ENCODE measurements around the gene RABGAP1.
A peak's percentile ranks its signal among the peaks of the same experiment; 100 is the strongest.

Gene RABGAP1

DNA sequence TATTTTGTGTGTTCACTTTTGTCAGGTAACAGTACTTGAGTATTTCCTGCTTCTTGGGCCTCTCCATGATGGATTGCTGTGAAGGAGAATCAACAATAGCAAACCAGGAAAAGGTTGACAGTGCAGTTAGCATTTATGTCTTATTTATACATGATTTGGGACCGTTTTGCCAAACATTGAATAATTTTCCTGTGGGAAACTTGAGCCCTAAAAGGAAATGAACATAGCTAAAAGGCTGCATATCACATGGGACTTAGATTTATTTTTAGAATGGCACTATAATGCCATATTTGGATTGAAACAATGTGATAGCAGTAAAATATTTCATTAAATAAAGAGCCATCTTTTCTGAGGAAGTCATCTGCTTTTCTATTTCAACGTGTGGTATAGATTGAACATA is 107.9 kb downstream of the RABGAP1 start:
- DNase-seq (ENCODE audit: low spot score): no peak

DNA sequence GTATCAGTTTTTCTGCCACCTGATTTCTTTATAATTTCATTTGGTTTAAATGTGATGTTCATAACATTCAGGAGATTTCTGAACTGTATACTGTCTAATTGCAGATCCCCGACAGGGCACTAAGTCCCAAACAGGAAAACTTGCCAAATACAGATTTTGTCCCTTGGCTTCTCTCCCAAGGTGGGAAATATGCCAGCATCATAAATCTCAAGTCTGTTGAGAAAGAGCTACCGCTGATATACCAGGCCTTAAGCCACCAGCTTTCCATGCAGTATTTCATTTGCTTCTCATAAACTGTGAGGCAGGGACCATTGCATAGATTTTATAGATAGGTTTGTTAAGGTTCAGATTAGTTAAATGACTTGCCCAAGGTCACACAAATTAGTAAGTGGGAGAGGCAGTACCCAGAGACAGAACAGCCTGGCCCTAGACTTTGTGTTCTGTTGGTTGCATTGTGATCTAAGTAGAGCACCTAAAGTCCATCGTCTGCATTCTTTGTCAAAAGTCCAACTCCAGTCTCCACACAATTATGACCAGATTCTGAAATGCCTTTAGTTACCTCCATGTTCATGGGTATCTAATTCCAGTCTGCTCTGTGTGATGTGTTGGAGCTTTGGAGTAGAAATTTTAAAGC is 108.9 kb downstream of the RABGAP1 start:
- no peak for DNase-seq (ENCODE audit: low spot score)

DNA sequence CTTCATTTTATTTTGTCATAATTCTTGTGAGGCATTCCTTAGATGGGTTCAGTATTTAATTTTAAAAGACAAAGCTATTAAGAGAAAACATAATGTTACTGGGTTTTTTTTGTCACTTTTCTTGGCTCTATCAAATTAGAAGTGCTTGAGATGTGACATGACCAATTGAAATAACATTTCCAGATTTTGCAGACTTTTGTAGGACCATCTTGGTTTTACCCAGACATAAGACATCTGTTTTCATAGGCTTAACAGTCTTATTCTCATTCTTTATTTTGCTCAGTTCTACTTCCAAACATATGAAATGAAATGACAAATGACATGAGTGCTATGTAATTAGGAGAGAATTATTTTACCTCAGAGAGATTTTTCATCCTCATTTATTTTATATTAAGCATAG is 112.2 kb downstream of the RABGAP1 start:
- no peak for DNase-seq (ENCODE audit: low spot score)

DNA sequence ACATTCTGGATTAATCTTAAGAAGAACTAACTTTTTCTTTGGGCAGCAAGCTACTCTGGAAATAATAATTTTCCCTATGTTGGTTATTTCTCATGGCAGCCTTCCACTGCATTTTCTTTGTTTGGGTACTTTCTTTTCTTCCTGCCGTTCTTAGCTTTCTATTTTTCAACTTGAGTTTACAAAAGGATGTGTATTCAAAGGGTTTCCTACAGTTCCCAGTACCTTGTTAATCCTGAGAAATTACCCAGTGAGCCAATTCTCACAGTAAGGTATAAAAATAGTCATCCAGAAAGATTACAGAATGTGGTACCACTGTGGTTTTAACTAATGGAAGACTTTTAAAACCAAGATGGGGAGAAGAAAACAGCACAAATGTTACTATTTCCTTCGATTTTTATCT is 112.9 kb downstream of the RABGAP1 start:
- no peak for DNase-seq (ENCODE audit: low spot score)

DNA sequence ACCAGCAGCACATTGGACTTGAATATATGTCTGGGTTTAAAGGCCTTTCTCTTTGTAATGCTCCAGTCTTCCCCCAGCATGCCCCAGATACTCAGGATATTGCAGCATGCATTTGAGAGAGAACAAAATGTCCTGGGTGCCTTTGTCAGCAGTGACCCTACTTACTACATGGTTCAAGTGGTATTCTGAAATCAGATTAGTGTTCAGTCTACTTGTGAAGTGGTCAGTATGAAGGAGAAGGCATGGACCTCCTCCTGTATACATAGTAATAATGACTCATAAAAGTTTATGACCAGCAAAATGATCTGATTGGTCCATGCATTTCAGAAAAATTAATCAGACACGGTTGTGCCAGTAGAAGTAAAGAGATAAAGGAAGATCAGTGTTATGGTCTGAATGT is 118.0 kb downstream of the RABGAP1 start:
- no peak for DNase-seq (ENCODE audit: low spot score)

DNA sequence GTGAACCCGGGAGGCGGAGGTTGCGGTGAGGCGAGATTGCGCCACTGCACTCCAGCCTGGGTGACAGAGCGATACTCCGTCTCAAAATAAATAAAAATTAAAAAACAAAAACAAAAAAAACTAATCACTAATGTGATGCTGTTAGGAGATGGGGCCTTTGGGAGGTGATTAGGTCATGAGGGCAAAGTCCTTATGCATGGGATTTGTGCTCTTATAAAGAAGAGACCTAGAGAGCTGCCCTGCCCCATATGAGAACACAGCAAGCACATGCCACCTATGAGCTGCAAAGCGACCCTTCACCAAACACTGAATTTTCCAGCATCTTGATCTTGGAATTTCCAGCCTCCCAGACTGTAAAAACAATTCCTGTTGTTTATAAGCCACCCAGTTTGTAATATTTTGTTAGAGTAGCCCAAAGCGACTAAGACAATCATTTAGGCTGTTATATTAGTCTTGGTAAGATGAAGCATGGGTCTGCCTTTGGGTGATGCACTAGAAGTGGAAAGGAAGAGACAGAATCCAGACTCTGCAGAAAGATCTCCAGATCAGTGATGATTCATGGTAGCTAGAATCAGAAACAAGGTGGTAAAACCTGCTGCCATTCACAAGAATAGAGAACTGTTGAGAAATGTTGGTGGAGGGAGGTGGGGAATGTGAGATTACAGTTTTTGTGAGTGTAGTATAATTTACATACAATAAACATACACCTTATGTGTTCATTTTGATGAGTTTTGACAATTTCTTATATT is 118.8 kb downstream of the RABGAP1 start:
- no peak for DNase-seq (ENCODE audit: low spot score)

DNA sequence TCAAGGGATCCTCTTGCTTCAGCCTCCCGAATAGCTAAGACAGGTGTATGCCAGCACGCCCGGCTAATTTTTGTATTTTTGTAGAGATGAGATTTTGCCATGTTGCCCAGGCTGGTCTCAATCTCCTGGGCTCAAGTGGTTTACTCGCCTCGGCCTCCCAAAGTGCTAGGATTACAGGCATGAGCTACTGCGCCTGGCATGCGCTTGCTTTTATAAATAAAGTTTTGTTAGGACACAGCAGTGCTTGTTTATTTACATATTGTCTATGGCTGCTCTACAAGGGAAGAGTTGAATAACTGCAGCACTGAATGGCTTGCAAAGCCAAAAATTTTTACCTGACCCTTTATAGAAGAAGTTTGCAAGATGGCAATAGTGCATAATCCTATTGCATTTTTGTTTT is 120.4 kb downstream of the RABGAP1 start:
- DNase-seq (ENCODE audit: low spot score): no peak

DNA sequence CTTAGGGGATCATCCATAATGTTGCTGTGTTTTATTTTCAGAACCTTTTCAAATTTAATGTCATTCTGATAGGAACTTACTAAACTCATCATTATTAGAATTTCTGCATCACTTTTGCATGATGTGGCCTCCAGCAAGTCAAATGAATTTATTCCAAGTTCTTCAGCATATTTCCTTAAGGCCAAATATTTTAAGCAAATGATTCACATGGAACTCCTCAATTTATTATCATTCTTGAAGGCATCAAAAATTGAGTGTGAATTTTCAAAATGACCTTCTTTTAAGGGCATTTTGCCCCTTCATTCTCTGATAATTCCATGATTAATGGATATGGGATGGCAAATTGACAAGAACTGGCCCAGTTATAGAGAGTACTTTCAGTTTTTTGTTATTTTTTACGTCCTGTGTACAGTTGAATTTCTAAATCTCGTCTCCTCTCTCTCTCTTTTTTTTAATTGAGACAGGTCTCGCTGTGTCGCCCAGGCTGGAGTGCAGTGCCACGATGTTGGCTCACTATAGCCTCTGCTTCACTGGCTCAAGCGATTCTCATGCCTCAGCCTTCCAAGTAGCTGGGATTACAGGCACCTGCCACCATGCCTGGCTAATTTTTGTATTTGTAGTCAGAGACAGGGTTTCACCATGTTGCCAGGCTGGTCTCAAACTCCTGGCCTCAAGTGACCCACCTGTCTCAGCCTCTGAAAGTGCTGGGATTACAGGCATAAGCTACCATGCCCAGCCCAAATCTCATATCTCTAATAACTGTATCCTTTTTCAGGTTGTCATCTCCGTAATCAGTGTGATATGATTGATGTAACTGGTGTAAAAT is 121.7 kb downstream of the RABGAP1 start:
- DNase-seq (ENCODE audit: low spot score): no peak

DNA sequence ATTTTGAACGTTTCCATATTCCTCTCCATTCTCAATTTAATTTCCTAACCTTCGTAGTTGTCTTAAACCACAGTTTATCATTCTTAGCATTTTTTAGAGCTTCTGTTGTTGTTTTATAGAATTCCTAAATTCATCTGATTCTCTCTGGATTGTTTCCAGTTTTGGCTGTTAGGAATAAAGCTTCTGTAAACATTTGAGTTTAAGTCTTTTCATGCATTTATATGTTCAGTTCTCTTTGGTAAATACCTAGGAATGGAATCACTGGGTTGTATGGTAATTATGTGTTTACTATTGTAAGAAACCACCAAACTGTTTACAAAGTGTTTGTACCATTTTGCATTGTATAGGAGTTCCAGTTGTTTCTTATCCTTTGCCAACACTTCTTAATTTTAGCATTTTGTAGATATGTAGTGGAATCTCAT is 122.4 kb downstream of the RABGAP1 start:
- DNase-seq (ENCODE audit: low spot score): no peak

DNA sequence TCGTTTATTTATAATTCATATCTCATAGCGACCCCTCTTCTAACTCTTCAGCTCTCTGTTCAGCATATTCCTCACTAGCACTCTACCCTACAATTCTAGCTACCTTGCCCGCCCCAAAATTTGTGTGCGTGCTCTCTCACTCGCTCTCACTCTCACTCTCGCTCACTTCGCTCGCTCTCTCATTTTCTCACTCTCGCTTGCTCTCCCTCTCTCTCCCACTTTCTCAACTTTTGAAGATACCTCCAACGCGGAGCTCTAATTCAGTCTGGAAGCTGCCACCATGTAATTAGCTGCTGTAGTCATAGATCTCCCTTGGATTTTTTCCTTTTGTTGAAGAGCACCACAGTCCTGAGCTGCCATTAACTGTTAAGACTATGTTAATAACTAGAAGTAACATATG is 123.1 kb downstream of the RABGAP1 start:
- DNase-seq (ENCODE audit: low spot score): no peak

DNA sequence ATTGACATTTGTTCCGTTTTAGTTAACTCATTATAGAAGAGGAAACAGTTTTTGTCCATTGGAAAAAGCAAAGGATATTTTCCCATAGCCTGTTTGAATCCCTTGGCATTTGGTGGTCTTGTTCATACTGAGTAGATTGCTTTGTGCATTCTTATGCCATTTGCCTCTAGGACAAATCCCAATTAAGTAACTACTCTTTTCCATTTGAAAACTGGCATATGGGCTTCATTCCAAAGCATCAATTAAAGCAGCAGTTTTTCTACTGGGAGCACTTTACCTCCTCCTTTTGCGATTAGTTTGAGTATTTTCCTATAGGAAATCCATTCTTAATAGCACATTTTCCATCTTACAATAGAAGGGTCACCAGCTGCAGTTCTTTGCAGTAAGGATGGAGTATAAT is 123.9 kb downstream of the RABGAP1 start:
- DNase-seq (ENCODE audit: low spot score): no peak

DNA sequence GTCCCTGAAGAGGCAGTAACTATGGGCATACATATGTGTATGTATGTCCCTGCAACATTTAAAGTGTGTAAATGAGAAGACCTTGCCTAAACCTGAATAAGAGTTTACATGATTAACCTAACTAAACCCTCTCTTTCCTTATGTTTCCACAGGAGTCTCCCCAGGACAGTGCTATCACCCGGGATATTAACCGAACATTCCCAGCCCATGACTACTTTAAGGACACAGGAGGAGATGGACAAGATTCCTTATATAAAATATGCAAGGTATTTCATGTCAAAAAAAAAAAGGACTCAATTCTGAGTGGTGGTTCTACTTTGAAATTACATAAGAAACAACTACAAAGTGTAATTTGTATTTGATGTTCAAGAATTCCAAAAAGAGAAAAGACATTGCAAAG is 124.4 kb downstream of the RABGAP1 start:
- DNase-seq (ENCODE audit: low spot score): no peak

DNA sequence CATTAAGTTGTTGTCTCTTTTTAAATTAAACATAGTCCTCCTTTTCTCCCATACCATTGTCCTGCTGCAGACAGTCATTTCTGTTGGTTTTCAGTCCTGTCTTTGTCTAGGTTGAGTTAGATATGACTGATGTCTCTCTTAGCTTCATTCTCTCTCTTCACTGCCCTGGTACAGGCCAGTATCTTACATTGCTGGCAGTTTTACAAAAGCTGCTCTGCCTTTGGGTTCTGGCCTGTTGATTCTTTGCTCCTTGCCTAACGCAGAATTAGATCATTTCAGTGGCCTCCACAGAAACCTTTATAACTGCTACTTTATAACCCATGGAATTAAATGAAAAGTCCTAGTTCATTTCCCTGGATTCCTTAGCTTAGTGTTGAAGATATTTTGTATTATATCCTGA is 126.3 kb downstream of the RABGAP1 start:
- no peak for DNase-seq (ENCODE audit: low spot score)

DNA sequence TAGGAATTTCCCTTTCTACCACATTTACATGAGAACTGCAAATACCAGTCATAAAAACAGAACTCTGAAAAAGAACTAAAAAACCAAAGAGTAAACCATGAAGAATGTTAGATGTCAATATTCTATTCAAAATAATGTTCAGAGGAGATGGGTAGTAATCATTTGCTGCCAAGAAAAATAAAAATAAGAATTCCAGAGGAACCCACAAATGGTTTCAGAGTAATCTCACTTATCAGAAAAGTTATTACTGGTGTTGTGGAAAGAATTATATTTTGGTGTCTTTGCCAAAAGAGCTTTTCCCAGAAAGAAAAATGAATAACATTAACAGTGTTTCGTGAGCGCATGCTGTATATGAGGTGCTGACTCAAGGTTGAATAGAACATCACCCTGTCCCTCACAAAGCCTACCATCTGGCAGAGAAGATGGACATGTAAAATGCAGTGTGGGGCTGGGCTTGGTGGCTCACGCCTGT is 128.2 kb downstream of the RABGAP1 start:
- no peak for DNase-seq (ENCODE audit: low spot score)

DNA sequence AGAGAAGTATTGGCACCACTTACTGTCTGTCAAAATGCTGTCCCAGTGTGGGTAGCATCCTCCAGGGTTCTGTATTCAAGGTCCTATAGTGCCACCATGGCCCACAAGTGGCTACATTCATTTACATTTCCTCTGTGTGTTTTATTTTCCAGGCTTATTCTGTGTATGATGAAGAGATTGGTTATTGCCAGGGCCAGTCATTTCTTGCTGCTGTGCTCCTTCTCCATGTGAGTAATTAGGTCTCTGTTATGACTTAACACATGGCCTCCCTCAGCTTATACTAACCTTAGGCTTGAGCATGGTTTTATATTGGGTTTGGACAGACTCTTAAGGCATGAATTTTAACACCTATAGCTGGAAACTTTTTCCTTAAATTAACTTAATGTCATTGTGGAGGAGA is 129.4 kb downstream of the RABGAP1 start:
- DNase-seq (ENCODE audit: low spot score): no peak

DNA sequence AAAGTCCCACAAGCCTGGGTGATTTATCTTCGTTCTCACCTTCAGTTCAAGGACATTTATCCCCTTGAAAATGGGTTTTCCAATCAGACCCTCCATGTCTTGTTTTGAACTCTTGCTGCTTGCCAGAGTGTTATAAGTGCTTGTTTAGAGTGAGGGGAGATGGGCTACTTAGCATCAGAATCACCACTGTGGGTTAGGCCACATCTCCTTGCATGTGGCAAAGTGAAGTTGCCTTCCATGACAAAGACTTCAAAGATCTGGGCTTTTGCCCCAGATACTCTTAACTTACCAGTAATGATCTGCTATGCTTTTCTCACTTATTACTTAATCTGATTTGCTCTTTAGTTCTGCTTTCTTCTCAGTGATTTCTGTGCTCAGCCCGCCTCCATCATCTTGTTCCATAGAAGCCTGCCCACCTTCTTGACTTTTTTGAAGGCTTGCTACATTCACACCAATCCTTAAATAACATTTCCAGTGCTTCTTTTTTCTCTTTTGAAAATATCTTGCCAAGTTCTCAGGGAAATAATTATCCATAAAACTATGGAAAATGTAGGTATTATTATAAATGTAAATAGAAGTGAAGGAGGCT is 131.7 kb downstream of the RABGAP1 start:
- no peak for DNase-seq (ENCODE audit: low spot score)

DNA sequence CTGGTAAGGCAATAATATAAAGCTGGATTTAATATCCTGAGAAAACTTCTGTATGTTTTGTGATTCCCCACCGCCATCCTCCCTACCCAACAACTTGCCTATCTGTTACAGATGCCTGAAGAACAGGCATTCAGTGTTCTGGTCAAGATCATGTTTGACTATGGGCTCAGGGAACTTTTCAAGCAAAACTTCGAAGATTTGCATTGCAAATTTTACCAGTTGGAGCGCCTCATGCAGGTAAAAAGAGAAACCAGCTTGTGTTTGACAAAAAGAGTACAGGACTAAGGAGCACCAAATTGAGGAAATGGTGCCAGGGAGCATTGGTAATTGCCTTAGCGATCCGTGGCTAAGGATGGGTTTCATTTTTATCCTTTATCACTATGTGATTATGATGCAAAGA is 132.6 kb downstream of the RABGAP1 start:
- no peak for DNase-seq (ENCODE audit: low spot score)

DNA sequence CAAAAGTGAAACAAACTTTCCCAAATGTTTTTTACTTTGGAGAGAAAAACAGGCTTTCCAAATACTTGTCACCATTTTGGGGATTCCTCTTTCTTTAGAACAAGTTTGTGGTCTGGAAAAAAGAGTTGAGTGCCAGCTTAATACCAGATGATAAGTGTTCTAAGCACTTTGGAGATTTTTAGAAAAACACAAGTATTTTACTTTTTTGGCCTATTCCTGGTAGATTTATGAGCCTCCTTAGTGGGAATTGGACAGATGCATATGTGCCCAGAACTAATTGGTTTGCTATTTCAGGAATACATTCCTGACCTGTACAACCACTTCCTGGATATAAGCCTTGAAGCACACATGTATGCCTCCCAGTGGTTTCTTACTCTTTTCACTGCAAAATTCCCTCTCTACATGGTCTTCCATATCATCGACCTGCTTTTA is 133.2 kb downstream of the RABGAP1 start:
- no peak for DNase-seq (ENCODE audit: low spot score)

DNA sequence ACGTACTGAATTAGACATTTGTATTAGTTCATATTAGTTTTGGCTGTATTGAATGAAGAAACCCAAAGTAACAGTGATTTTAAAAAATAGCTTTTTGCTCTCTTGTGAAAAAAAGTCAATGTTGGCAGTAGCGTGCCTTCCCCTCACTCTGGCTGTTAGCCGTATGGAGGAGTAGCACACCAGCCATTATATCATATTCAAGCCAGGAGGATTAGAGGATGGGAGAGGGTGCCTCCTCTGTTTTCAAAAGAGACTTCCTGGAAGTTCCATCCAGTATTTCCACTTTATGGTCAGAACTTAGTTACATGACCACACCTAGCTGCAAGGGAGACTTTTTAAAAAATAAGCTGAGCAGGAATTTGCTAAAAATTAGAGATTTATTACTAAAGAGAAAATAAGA is 133.8 kb downstream of the RABGAP1 start:
- no peak for DNase-seq (ENCODE audit: low spot score)

DNA sequence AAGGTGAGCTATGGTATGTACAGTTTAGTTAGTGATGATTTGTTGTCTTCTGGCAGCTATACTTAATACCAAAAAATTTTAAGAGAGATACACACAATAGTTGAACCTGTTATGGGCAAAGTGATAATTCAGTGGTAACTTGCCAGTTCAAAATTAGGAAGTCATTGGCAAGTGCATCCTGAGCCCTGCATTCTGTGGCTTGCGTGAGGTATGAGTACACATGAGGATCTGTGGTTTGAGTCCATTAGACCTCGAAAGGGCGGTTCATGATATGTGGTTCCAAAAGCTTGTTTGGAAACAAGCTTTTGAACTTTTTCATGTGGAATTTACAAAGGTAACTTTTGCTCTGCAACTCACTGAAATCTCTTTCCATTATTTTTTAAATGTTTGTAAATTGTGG is 139.6 kb downstream of the RABGAP1 start:
- no peak for DNase-seq (ENCODE audit: low spot score)

DNA sequence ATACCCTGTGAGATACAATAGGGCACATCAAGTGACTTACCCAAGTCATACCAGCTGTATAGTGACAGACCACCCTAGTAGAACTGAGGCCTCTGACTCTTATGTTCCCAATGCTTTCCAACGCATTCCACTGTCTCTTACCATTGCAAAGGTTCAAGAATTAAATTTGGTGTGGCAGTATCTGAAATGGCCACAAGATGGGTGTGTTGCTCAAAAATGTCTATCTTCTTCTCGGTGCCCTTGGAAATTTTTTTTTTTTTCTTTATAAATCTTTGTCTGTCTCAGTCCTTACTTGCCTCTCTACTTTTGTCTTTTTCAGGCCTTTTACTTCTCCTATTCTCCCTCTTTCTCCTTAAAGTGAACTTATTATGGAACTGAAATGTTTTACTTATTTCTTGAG is 141.0 kb downstream of the RABGAP1 start:
- peak; percentile 57 for DNase-seq (ENCODE audit: low spot score)

DNA sequence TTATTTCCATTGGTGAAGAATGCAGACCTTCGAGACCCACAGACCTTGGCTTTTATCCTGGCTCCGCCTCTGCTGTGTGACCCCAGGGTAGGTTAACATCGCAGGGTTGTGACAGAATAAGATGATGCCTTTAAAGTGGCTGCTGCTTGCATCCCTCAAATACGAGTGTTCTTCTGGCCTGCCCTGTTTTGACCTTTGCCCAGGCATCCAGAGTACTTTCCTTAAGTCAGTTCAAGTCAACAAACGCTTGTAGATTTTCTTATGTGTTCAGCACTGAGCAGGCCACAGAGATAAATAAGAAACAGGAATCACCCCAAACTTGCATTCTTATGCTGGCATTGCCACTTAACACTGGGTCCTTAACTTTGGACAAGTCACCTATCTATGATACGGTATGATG is 142.9 kb downstream of the RABGAP1 start:
- no peak for DNase-seq (ENCODE audit: low spot score)

DNA sequence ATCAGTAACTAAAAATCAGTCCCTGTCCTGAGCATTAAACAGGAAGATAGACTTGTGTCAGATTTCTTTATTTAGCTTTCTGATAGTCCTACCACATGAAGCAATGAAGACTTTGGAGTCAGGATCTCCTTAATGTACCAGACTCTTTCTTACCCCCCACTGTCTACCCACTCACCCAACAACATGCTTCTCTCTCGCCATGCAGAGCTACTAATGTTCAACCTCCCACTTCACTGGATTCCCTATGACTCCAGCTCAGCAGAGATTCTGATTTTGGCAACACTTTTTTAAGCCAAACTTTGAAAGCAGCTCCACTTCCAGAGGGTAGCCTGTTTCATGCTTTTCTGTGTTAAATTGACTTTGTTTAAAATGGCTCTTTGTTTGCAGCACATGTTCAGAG is 143.4 kb downstream of the RABGAP1 start:
- no peak for DNase-seq (ENCODE audit: low spot score)

Data from hematopoietic multipotent progenitor cell treated with erythropoietin and hydrocortisone succinate and interleukin-3 and kit ligand, for 17 days (in vitro differentiated cells).